GM23248 (cell line): ENCODE measurements around the gene IGF1R.

ENCODE experiments used
- EZH2 ChIP-seq: fragments of 200-600 bp; sonication (generic); IDR thresholded peaks from 2 replicates; pipeline ENCODE4 v1.6.1; 2018; ENCODE audit warnings: antibody characterized with exemption, mild to moderate bottlenecking; ENCODE audit not compliant: insufficient read depth, poor library complexity, severe bottlenecking
- EZH2phosphoT487 ChIP-seq: fragments of 200-600 bp; sonication (generic); IDR thresholded peaks from 2 replicates; pipeline ENCODE4 v1.6.1; 2018; ENCODE audit warnings: antibody characterized with exemption, moderate library complexity, mild to moderate bottlenecking, low read depth; ENCODE audit not compliant: insufficient read depth

- TF ChIP-seq EZH2 (no peak), EZH2phosphoT487 (no peak)
Observed at GRCh38 chr15:98781838-98782237, 133.5 kb downstream of the IGF1R start.
